Suprapubic skin (tissue), 4 donors: ENCODE results near the gene TMF1. TPM values are rescaled to one million over a fixed set of nuclear protein-coding genes. Genes with fewer than 3 reads are reported as not detected.

ENCODE experiments used
- DNase-seq, 2 donors: peaks; one replicate each; pipeline ENCODE4 v3.0.0-alpha.2; 2019; ENCODE audit warnings: low spot score in 2 of 2
- H3K27ac ChIP-seq: fragments of 200-600 bp; sonication (generic); one replicate; pipeline ENCODE4 v1.5.1; 2019
- H3K27me3 ChIP-seq: fragments of 200-600 bp; sonication (generic); one replicate; pipeline ENCODE4 v1.5.1; 2019
- H3K36me3 ChIP-seq: fragments of 200-600 bp; sonication (generic); one replicate; pipeline ENCODE4 v1.5.1; 2019
- H3K4me1 ChIP-seq: fragments of 200-600 bp; sonication (generic); one replicate; pipeline ENCODE4 v1.5.1; 2019
- H3K4me3 ChIP-seq: fragments of 200-600 bp; sonication (generic); one replicate; pipeline ENCODE4 v1.5.1; 2019; ENCODE audit warnings: mild to moderate bottlenecking
- H3K9me3 ChIP-seq: fragments of 200-600 bp; sonication (generic); one replicate; pipeline ENCODE4 v1.5.1; 2019
- EP300 ChIP-seq: sonication (generic); formaldehyde crosslinking; IDR thresholded peaks from one replicate; pipeline ENCODE4 v1.6.1; 2017; ENCODE audit warnings: antibody characterized with exemption
- POLR2A ChIP-seq, 2 donors: fragments of 450-650 bp; IDR thresholded peaks; one replicate each; pipeline ENCODE4 v1.6.1; 2017; ENCODE audit warnings: antibody characterized with exemption in 2 of 2, mild to moderate bottlenecking in 2 of 2, moderate library complexity in 2 of 2
- POLR2AphosphoS5 ChIP-seq, 3 donors: sonication (generic); formaldehyde crosslinking; IDR thresholded peaks; one replicate each; pipeline ENCODE4 v1.6.1; 2017; ENCODE audit warnings: antibody characterized with exemption in 3 of 3
- WGBS: methylation state at CpG from one replicate; pipeline ENCODE4 v1.1.5; 2018; 5-methylcytosine and 5-hydroxymethylcytosine counted together
- total RNA-seq, 4 donors: library from RNA; depleted of rRNA; stranded (reverse); fragments of >200 nt; gene quantifications; one replicate each; pipeline ENCODE4 v1.1.0, GENCODE V29; 2016
- TF ChIP-seq, protein P1 (sequence below), 2 donors: fragments of 200-600 bp in 1 of 2; fragments of 450-650 bp in 1 of 2; sonication (generic) in 1 of 2; IDR thresholded peaks; one replicate each; pipeline ENCODE4 v1.5.1; 2016 to 2019; ENCODE audit warnings: antibody characterized with exemption in 2 of 2, mild to moderate bottlenecking in 1 of 2, moderate library complexity in 1 of 2

Gene TMF1
- total RNA-seq, 4 donors from 2014 or later: 19.2 to 46.3 (median 27.8) TPM

DNA sequence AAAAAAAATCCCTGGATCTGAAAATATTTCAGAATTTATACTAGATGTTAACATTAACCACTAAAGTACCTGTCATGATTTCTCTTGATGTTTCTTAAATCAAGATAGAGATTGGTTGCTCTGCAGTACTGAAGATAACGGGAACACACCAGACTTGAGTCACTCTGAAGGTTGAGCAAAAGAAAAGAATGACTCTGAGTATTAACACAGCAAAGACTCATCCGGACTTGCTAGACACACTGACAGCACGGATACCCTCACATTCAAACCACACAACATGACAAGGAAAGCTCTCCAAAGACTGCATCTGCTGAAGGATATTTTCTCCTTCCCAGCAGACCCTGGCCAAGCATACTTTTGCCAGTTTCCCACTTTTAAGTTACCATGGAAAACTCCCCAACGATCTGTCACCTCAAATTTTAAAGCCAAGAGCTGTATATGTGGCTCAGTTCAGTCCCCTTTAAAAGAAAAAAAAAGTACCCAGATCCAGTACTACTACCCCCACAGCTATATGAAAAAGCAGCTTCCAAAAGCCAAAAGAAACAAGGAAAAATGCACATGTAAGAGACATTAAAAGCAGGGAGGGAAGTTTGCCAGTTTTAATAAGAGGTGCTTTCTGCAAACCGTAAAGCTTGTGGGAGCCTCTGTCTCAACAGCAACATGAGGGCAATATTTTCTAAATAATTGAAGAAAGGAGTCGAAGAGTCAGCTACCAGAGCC, 46.9 kb downstream of the TMF1 start:
- TF ChIP-seq POLR2AphosphoS5 (IDR thresholded peaks at IDR 0.05) (no peak), POLR2A (IDR thresholded peaks at IDR 0.05) (no peak), EP300 (no peak)
- TF ChIP-seq, protein P1, sequence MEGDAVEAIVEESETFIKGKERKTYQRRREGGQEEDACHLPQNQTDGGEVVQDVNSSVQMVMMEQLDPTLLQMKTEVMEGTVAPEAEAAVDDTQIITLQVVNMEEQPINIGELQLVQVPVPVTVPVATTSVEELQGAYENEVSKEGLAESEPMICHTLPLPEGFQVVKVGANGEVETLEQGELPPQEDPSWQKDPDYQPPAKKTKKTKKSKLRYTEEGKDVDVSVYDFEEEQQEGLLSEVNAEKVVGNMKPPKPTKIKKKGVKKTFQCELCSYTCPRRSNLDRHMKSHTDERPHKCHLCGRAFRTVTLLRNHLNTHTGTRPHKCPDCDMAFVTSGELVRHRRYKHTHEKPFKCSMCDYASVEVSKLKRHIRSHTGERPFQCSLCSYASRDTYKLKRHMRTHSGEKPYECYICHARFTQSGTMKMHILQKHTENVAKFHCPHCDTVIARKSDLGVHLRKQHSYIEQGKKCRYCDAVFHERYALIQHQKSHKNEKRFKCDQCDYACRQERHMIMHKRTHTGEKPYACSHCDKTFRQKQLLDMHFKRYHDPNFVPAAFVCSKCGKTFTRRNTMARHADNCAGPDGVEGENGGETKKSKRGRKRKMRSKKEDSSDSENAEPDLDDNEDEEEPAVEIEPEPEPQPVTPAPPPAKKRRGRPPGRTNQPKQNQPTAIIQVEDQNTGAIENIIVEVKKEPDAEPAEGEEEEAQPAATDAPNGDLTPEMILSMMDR (IDR thresholded peaks at IDR 0.05): no peak
- no peaks in the 10 kb centered on the region for H3K27me3 ChIP-seq
- no peak overlapping the region for H3K4me3 ChIP-seq
- H3K36me3 ChIP-seq: peaks cover 50% of the 10 kb centered on the region
- 72% methylated on average over 6 of the region's 6 CpGs for WGBS
- no peak for DNase-seq
- H3K4me1 ChIP-seq: peaks cover 7% of the 10 kb centered on the region
- H3K27ac ChIP-seq: no peak overlapping the region
- H3K9me3 ChIP-seq: no peaks in the 10 kb centered on the region

DNA sequence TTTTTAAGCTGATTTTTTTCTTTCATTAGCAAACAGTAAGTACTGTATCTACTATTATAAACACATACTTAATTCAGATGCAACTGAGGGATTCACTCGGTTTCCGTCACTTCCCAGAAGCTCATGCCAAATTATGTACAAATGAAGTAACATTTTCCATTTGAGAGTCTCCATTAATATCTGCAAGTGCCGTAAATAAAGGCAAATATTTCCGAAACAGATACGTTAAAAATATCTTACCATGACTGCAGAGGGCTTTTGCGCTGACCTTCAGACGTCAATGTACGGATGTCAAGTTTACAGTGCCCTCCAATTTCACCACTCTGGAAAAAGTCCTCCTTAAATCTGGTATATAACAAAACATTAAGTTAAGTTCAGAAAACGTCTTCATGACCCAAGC, 48.0 kb downstream of the TMF1 start:
- Histone ChIP-seq H3K36me3 (peaks cover 50% of the 10 kb centered on the region), H3K4me1 (peaks cover 3% of the 10 kb centered on the region), H3K27me3 (no peaks in the 10 kb centered on the region), H3K9me3 (no peaks in the 10 kb centered on the region), H3K27ac (no peak overlapping the region), H3K4me3 (no peak overlapping the region)
- DNase-seq: no peak
- TF ChIP-seq POLR2A (IDR thresholded peaks at IDR 0.05): no peak
- TF ChIP-seq, protein P1 (IDR thresholded peaks at IDR 0.05): no peak
- 85% methylated on average over 9 of the region's 9 CpGs for WGBS

DNA sequence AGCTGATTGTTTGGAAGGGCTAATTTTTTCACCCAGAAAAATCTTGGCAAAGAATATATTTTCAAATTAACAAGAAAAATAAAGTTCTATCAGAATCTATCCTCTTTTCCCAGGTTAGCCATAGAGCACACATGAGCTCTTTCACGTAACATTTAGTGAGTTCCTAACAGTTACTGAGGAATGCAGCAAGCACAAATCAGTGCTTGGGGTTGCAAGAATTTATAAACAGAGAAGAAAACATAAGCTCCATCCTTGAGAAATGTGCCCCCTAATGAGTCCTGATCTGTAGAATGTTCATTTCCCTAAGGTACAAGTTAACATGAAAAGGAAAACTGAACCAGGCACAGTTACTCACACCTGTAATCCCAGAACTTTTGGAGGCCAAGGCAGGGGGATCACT, 52.5 kb downstream of the TMF1 start:
- no peak overlapping the region for H3K27ac ChIP-seq
- DNase-seq: no peak
- no peaks in the 10 kb centered on the region for H3K9me3 ChIP-seq
- no peaks in the 10 kb centered on the region for H3K27me3 ChIP-seq
- no peak overlapping the region for H3K4me3 ChIP-seq
- TF ChIP-seq, protein P1 (IDR thresholded peaks at IDR 0.05): no peak
- no peak for TF ChIP-seq POLR2A (IDR thresholded peaks at IDR 0.05)
- TF ChIP-seq EP300: no peak
- TF ChIP-seq POLR2AphosphoS5 (IDR thresholded peaks at IDR 0.05): no peak
- WGBS: 80% methylated on average over 1 of the region's 1 CpG
- H3K36me3 ChIP-seq: peaks cover 55% of the 10 kb centered on the region
- no peaks in the 10 kb centered on the region for H3K4me1 ChIP-seq

DNA sequence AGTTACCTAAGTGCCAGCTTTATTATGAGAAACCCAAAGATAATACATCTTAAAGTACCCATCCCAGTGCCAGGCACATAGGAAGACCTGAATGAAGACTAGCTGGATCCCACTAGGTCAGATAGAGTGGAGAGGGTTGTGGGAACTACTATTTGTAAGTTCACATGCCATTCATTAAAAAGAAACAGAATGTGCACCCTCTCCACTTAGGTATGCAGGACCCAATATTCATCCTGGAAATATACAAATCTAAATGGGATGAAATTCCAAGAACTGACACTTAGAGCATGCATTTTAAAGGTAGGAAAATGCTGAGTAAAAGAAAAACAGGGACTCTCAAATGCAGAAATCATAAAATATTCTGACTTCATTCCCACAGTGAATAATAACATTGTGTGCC, 53.0 kb downstream of the TMF1 start:
- no peak for TF ChIP-seq POLR2A (IDR thresholded peaks at IDR 0.05)
- TF ChIP-seq, protein P1 (IDR thresholded peaks at IDR 0.05): no peak
- no peak for TF ChIP-seq POLR2AphosphoS5 (IDR thresholded peaks at IDR 0.05)
- no peak for TF ChIP-seq EP300
- peaks cover 55% of the 10 kb centered on the region for H3K36me3 ChIP-seq
- H3K27ac ChIP-seq: no peak overlapping the region
- H3K4me3 ChIP-seq: no peak overlapping the region
- H3K9me3 ChIP-seq: no peaks in the 10 kb centered on the region
- no peak for DNase-seq
- H3K27me3 ChIP-seq: no peaks in the 10 kb centered on the region
- H3K4me1 ChIP-seq: no peaks in the 10 kb centered on the region

DNA sequence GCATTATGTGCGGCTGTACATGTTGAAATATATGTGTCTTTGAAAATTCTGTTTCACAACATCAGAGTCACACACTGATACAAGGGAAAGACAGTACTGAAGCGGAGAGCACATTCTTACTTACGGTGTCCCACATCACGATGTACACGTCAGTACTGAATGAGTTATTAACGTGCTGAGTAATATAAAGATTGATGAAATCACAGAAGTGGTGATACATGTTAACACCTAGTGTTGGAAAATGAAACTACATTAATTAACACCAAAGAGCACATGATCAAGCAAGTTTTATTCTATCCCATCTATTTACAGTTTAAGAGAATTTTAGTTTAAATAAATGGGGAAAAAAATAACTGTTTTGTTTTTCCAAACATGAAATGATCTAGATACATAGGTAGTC, 54.2 kb downstream of the TMF1 start:
- 82% methylated on average over 6 of the region's 6 CpGs for WGBS
- peaks cover 54% of the 10 kb centered on the region for H3K36me3 ChIP-seq
- TF ChIP-seq POLR2A (IDR thresholded peaks at IDR 0.05) (no peak), POLR2AphosphoS5 (IDR thresholded peaks at IDR 0.05) (no peak)

More for the DNA sequence above, 54.2 kb downstream of the TMF1 start:
- no peak for DNase-seq
- H3K27me3 ChIP-seq: no peaks in the 10 kb centered on the region
- no peaks in the 10 kb centered on the region for H3K4me1 ChIP-seq
- H3K4me3 ChIP-seq: no peak overlapping the region
- no peaks in the 10 kb centered on the region for H3K9me3 ChIP-seq
- no peak overlapping the region for H3K27ac ChIP-seq
